ENCODE results near the gene ADAM12.

Gene ADAM12

GRCh38 chr10:125995726-125996304 lies 392.5 kb downstream of the ADAM12 start:
- no peak for TF ChIP-seq CTCF (IDR thresholded peaks at IDR 0.05; ENCODE audit: low read length, missing control alignments)
- no peak overlapping the region for H3K4me3 ChIP-seq (replicated peaks; ENCODE audit: low read depth, low read length)
- DNase-seq (ENCODE audit: low read depth): no peak

DNA sequence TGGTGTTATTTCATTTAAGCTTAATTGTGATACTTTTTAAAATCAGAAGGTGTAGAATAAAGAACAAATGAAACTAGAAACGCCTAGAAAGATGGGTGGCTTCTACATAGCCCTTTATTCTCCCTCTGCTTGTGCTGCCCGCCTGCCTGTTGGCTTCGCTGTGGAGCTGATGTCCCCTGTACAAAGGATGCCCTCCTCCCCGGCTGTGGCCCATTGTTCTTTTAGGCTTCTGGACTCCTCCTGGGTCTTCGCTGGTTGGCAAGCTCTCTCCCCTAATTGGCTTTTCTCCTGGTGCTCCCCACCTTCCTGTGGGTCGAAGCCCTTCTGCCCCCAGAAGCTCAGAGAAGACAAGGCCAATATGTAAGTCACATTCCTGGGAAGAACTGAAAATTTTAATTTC lies 393.7 kb downstream of the ADAM12 start:
- DNase-seq (ENCODE audit: low read depth): no peak
- TF ChIP-seq CTCF (IDR thresholded peaks at IDR 0.05; ENCODE audit: low read length, missing control alignments): no peak
- H3K4me3 ChIP-seq (replicated peaks; ENCODE audit: low read depth, low read length): no peak overlapping the region

- DNase-seq (ENCODE audit: low read depth): no peak
- no peak overlapping the region for H3K4me3 ChIP-seq (replicated peaks; ENCODE audit: low read depth, low read length)
- no peak for TF ChIP-seq CTCF (IDR thresholded peaks at IDR 0.05; ENCODE audit: low read length, missing control alignments)
These were observed 396.0 kb downstream of the ADAM12 start for GRCh38 chr10:125992254-125992653.

- no peak overlapping the region for H3K4me3 ChIP-seq (replicated peaks; ENCODE audit: low read depth, low read length)
- no peak for TF ChIP-seq CTCF (IDR thresholded peaks at IDR 0.05; ENCODE audit: low read length, missing control alignments)
- no peak for DNase-seq (ENCODE audit: low read depth)
These were observed 396.9 kb downstream of the ADAM12 start for GRCh38 chr10:125991392-125991791.

GRCh38 chr10:125990974-125991373 lies 397.3 kb downstream of the ADAM12 start:
- H3K4me3 ChIP-seq (replicated peaks; ENCODE audit: low read depth, low read length): no peak overlapping the region
- no peak for TF ChIP-seq CTCF (IDR thresholded peaks at IDR 0.05; ENCODE audit: low read length, missing control alignments)
- DNase-seq (ENCODE audit: low read depth): no peak

GRCh38 chr10:125989791-125990190 lies 398.5 kb downstream of the ADAM12 start:
- no peak overlapping the region for H3K4me3 ChIP-seq (replicated peaks; ENCODE audit: low read depth, low read length)
- no peak for TF ChIP-seq CTCF (IDR thresholded peaks at IDR 0.05; ENCODE audit: low read length, missing control alignments)
- no peak for DNase-seq (ENCODE audit: low read depth)

- TF ChIP-seq CTCF (IDR thresholded peaks at IDR 0.05; ENCODE audit: low read length, missing control alignments): no peak
- no peak for DNase-seq (ENCODE audit: low read depth)
- no peak overlapping the region for H3K4me3 ChIP-seq (replicated peaks; ENCODE audit: low read depth, low read length)
These were observed 402.6 kb downstream of the ADAM12 start for GRCh38 chr10:125985557-125986240.
